GM12878 (cell line): ENCODE data around the gene BRWD1. TPM values are rescaled to one million over a fixed set of nuclear protein-coding genes. Genes with fewer than 3 reads are reported as not detected.

Source experiments
- ATAC-seq: fragments of 200-7000 bp; cut with Tn5 transposase; 3 replicates; pipeline ENCODE4 v1.9.1; 2020; ENCODE audit warnings: mild to moderate bottlenecking, moderate library complexity
- BruUV-seq: library from RNA; stranded (reverse); fragments of 400-500 nt; replicated peaks from 2 replicates; lab custom pipeline; 2021; lab: Mats Ljungman, UMichigan
- CTCF ChIA-PET: fragments of 300-600 bp; sonication (Branson Sonifier 250); formaldehyde crosslinking; extraction: SDS; loops from one replicate; lab custom pipeline; 2021; ENCODE audit warnings: inconsistent platforms; lab: Yijun Ruan, JAX
- POLR2A ChIA-PET: fragments of 350-600 bp; formaldehyde crosslinking; extraction: SDS; loops from one replicate; lab custom pipeline; 2021; ENCODE audit warnings: inconsistent platforms; lab: Charles Lee
- RAD21 ChIA-PET: fragments of 300-600 bp; sonication (Branson Sonifier 250); formaldehyde crosslinking; loops from one replicate; lab custom pipeline; 2023; ENCODE audit warnings: antibody characterized with exemption; ENCODE audit not compliant: unreplicated experiment; lab: Charles Lee
- SMC1A ChIA-PET: fragments of 300-600 bp; sonication (Branson Sonifier 250); formaldehyde crosslinking; loops from one replicate; lab custom pipeline; 2023; ENCODE audit not compliant: unreplicated experiment, uncharacterized antibody; lab: Charles Lee
- DNase-seq: peaks from one replicate; pipeline ENCODE4 v3.0.0-alpha.2; 2011; ENCODE audit warnings: low read depth, low spot score
- FAIRE-seq: peaks from 3 replicates; lab custom pipeline; 2011; peaks lifted over from hg19 to GRCh38; lab: Jason Lieb, UNC
- H2AFZ ChIP-seq: 2 replicates; pipeline ENCODE4 v1.6.0; 2011; ENCODE audit warnings: low read depth, low read length, control low read depth; ENCODE audit not compliant: control insufficient read depth
- H3K27ac ChIP-seq: 2 replicates; pipeline ENCODE4 v1.5.1; 2011; ENCODE audit warnings: control low read depth; ENCODE audit not compliant: control insufficient read depth, insufficient read depth
- H3K27me3 ChIP-seq, 2 experiments: replicated peaks in 1 of 2; 2 replicates each; pipeline versions ENCODE4 v1.6.0 to v1.6.1; 2011; ENCODE audit warnings: low read length in 1 of 2; ENCODE audit not compliant: control insufficient read depth in 2 of 2, insufficient read depth in 2 of 2
- H3K36me3 ChIP-seq, 2 experiments: 2 replicates each; pipeline ENCODE4 v1.5.1; 2011; ENCODE audit warnings: low read length in 1 of 2; ENCODE audit not compliant: control insufficient read depth in 2 of 2, insufficient read depth in 2 of 2
- H3K4me1 ChIP-seq: 2 replicates; pipeline ENCODE4 v1.6.1; 2011; ENCODE audit warnings: mild to moderate bottlenecking, low read length, moderate library complexity, mixed read lengths; ENCODE audit not compliant: control insufficient read depth, insufficient read depth
- H3K4me2 ChIP-seq: 2 replicates; pipeline ENCODE4 v1.6.0; 2011; ENCODE audit warnings: control low read depth; ENCODE audit not compliant: control insufficient read depth, insufficient read depth
- H3K4me3 ChIP-seq: fragments of 200-600 bp; sonication (generic); 2 replicates; pipeline ENCODE4 v1.5.1; 2016
- H3K79me2 ChIP-seq: 2 replicates; pipeline ENCODE4 v1.6.0; 2011; ENCODE audit warnings: low read length; ENCODE audit not compliant: control insufficient read depth, insufficient read depth
- H3K9ac ChIP-seq: 2 replicates; pipeline ENCODE4 v1.8.0; 2011; ENCODE audit warnings: low read length, control low read depth, mixed read lengths; ENCODE audit not compliant: control insufficient read depth, insufficient read depth
- H3K9me3 ChIP-seq: replicated peaks from 3 replicates; pipeline ENCODE4 v1.5.1; 2011; ENCODE audit warnings: mild to moderate bottlenecking, low read length; ENCODE audit not compliant: control insufficient read depth, insufficient read depth
- H4K20me1 ChIP-seq: 2 replicates; pipeline ENCODE4 v1.6.0; 2011; ENCODE audit not compliant: control insufficient read depth, insufficient read depth
- CBFB ChIP-seq: IDR thresholded peaks from 2 replicates; pipeline ENCODE4 v1.6.1; 2016; ENCODE audit warnings: antibody characterized with exemption, low read depth
- CREM ChIP-seq: IDR thresholded peaks from 2 replicates; pipeline ENCODE4 v1.6.1; 2014; ENCODE audit warnings: antibody characterized with exemption, low read depth
- EED ChIP-seq: sonication (generic); IDR thresholded peaks from 2 replicates; pipeline ENCODE4 v1.6.1; 2016; ENCODE audit warnings: antibody characterized with exemption, low read depth
- ESRRA ChIP-seq: IDR thresholded peaks from 2 replicates; pipeline ENCODE4 v1.6.1; 2012; ENCODE audit warnings: mild to moderate bottlenecking, low read length, improper control_type of control experiment
- IKZF2 ChIP-seq, 2 experiments: fragments of 450-650 bp; IDR thresholded peaks; 2 replicates each; pipeline ENCODE4 v1.6.1; 2017; ENCODE audit warnings: mild to moderate bottlenecking in 2 of 2, moderate library complexity in 2 of 2
- IRF4 ChIP-seq: IDR thresholded peaks from 2 replicates; pipeline ENCODE4 v1.6.1; 2011; ENCODE audit warnings: low read depth, low read length
- JUNB ChIP-seq: IDR thresholded peaks from 2 replicates; pipeline ENCODE4 v1.6.1; 2016; ENCODE audit warnings: antibody characterized with exemption, mild to moderate bottlenecking
- KDM1A ChIP-seq: fragments of 200-600 bp; sonication (generic); IDR thresholded peaks from 2 replicates; pipeline ENCODE4 v1.6.1; 2016; ENCODE audit warnings: borderline replicate concordance
- PAX5 ChIP-seq: IDR thresholded peaks from 2 replicates; pipeline ENCODE4 v1.6.1; 2011; ENCODE audit warnings: low read depth, low read length, borderline replicate concordance
- POLR2AphosphoS5 ChIP-seq: IDR thresholded peaks from 2 replicates; pipeline ENCODE4 v1.6.1; 2011; ENCODE audit warnings: mild to moderate bottlenecking, low read length, inconsistent platforms
- RELB ChIP-seq: fragments of 450-650 bp; IDR thresholded peaks from 2 replicates; pipeline ENCODE4 v1.6.1; 2017; ENCODE audit warnings: low read depth, mild to moderate bottlenecking, moderate library complexity
- RUNX3 ChIP-seq: IDR thresholded peaks from 2 replicates; pipeline ENCODE4 v1.6.1; 2012; ENCODE audit warnings: low read length, inconsistent platforms
- SMAD1 ChIP-seq: fragments of 450-650 bp; IDR thresholded peaks from 2 replicates; pipeline ENCODE4 v1.6.1; 2018; ENCODE audit warnings: mild to moderate bottlenecking, low read depth; ENCODE audit not compliant: partially characterized antibody
- SMAD5 ChIP-seq: IDR thresholded peaks from 2 replicates; pipeline ENCODE4 v1.6.1; 2016; ENCODE audit warnings: antibody characterized with exemption, low read depth
- SMC3 ChIP-seq: IDR thresholded peaks from 2 replicates; pipeline ENCODE4 v1.6.1; 2011; ENCODE audit warnings: low read length, improper control_type of control experiment, borderline replicate concordance
- WGBS: methylation state at CpG from one replicate; pipeline ENCODE4 v1.1.6; 2016; ENCODE audit warnings: low lambda C conversion rate; ENCODE audit not compliant: insufficient replicate concordance, insufficient coverage; ENCODE audit errors: missing lambda C conversion rate; 5-methylcytosine and 5-hydroxymethylcytosine counted together
- in situ Hi-C: fragments of 300-500 bp; cut with MboI; formaldehyde crosslinking; loops from 9 replicates; pipeline ENCODE4 v1.14.3; 2018; ENCODE audit warnings: mixed read lengths
- intact Hi-C: fragments of 100-400 bp; cut with micrococcal nuclease; formaldehyde crosslinking; loops from one replicate; pipeline ENCODE4 v1.14.2; 2022; ENCODE audit not compliant: unreplicated experiment
- polyA plus RNA-seq, 11 experiments: library from polyadenylated mRNA; depleted of rRNA in 4 of 11; unstranded in 6 of 11; stranded (reverse) in 5 of 11; fragments of >200 nt; fragmentation: Nextera tagmentation in 4 of 11; fragmentation: Illumina TruSeq in 1 of 11; extraction: Ambion mirVana in 4 of 11; extraction: Trizol in 1 of 11; gene quantifications; 1 replicate in 1 of 11; 2 replicates in 10 of 11; pipeline versions ENCODE4 v1.2.1 to v1.2.3, GENCODE V29; 2011 to 2016; ENCODE audit warnings: inconsistent platforms in 2 of 11, missing spikeins in 2 of 11, low read depth in 1 of 11
- total RNA-seq, 4 experiments: library from RNA; depleted of rRNA in 3 of 4; stranded (reverse); fragments of >200 nt in 3 of 4; fragmentation: Illumina TruSeq in 1 of 4; extraction: Trizol in 1 of 4; gene quantifications; 2 replicates each; pipeline versions ENCODE4 v1.2.1 to v1.2.3, GENCODE V29; 2013 to 2021

The BRWD1 gene
- total and polyA plus RNA-seq, 10 of the 15 experiments (the other 5 are each of a cell fraction or from before 2014, with no cell fraction given), result 3.1 to 19.0 (median 13.5) TPM

DNA sequence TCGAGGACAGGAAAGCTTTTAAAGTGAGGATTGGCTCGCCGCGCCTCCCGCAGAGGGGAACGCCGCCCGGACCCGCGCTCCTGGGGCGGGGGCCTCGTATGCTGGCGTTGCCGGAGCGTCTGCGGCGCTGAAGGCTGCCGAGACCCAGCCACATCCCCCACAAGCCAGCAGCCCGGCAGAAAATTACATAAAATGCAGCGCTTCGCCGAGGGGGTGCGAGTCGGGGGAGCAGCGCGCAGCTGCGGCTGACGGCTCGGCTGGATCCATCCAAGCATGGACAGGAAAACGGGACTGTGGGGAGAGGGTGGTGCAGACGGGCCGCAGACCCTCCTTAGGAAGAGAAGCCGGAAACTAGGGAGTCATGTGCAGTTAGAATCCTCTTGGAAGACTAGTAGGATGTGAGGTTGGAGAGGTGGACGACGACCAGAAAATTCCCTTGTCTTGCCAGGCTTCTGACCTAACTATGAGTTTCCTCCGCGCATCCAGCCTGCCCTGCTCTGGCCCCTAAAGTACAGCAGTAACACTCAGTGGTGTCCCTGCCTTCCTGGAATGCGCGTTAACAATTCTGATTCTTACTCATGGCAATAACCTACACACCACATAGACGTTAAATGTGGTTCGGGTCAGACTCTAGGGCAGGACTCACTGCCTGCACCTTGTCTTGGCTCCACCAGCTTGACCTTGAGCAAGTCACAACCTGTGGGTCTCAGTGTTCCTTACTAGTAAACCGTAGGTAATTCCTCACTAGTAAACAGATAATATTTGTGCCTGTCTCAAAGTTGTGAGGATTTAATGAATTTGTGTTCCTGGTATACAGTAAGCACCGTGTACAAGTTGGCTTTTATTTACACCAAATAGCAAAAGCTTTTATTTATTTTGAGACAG is 953 bp upstream of the BRWD1 start:
- FAIRE-seq (no peak), ATAC-seq (peak; percentile 45), DNase-seq (no peak)
- Histone ChIP-seq H2AFZ (peak overlapping the region; percentile 84), H3K36me3 (no peaks in the 10 kb centered on the region), H3K4me2 (peak overlapping the region; percentile 99), H3K27me3 (no peaks in the 10 kb centered on the region), H3K9ac (peak overlapping the region; percentile 81), H3K4me1 (peaks cover 4% of the 10 kb centered on the region; the same call in 1 of the 2 replicates), H4K20me1 (no peaks in the 10 kb centered on the region), H3K9me3 (no peaks in the 10 kb centered on the region), H3K4me3 (peak overlapping the region; percentile 85), H3K27ac (peak overlapping the region; percentile 93), H3K79me2 (peaks cover 16% of the 10 kb centered on the region)
- BruUV-seq, result TSS peak; percentile 93
- CTCF ChIA-PET, result interaction anchor here (2.9 kb wide), 1 partner anchor 73 kb away, joined by 9 read pairs; no protein-coding TSS in a partner anchor
- WGBS, result 2% methylated on average over 42 of the region's 43 CpGs
- POLR2A ChIA-PET, result interaction anchor here (1.0 to 1.7 kb wide), 2 partner anchors 34 to 73 kb away, joined by 5 to 6 read pairs; partner anchors contain the start of gene HMGN1
- RAD21 ChIA-PET, result interaction anchor here (1.0 to 1.2 kb wide), 2 partner anchors 33 to 73 kb away, joined by 3 read pairs; no protein-coding TSS in a partner anchor
- in situ Hi-C loops, result no loop called here
- SMC1A ChIA-PET, result interaction anchor here (0.7 to 1.9 kb wide), 5 partner anchors 12 to 131 kb away, joined by 3 to 6 read pairs (median 3); no protein-coding TSS in a partner anchor
- intact Hi-C loops, result loop anchor here (5.0 to 10.0 kb wide), 3 partner anchors 73 to 132 kb away; partner anchors contain the start of genes LCA5L and PSMG1
- TF ChIP-seq SMC3, result peak; percentile 13; the same call in 1 of the 2 replicates
- no peak for TF ChIP-seq SMAD1
- TF ChIP-seq SMAD5, result no peak
- TF ChIP-seq CBFB, result 0 out of 2 replicates have a peak, but pooled peaks have one; percentile 32
- TF ChIP-seq CREM, result peak; percentile 42
- peak in 1 of 2 experiments; percentile 14; a peak in 1 of 4 replicates for TF ChIP-seq IKZF2 (IDR thresholded peaks at IDR 0.05)
- peak; percentile 44; the same call in 1 of the 2 replicates for TF ChIP-seq POLR2AphosphoS5
- TF ChIP-seq PAX5, result 0 out of 2 replicates have a peak, but pooled peaks have one; percentile 39
- peak; percentile 45 for TF ChIP-seq JUNB
- TF ChIP-seq RUNX3, result peak; percentile 70
- TF ChIP-seq EED, result peak; percentile 33; the same call in 1 of the 2 replicates
- TF ChIP-seq ESRRA, result peak; percentile 58; the same call in 1 of the 2 replicates
- TF ChIP-seq KDM1A, result no peak
- peak; percentile 67; the same call in 1 of the 2 replicates for TF ChIP-seq IRF4
- 0 out of 2 replicates have a peak, but pooled peaks have one; percentile 11 for TF ChIP-seq RELB
